Loucy (cell line): ENCODE data around the gene PI16.

Source experiments
- H2AFZ ChIP-seq: fragments of 200-600 bp; sonication (generic); 2 replicates; pipeline ENCODE4 v1.6.0; 2016; ENCODE audit warnings: antibody characterized with exemption, mild to moderate bottlenecking, low read length, moderate library complexity
- H3F3A ChIP-seq: fragments of 200-600 bp; 2 replicates; pipeline ENCODE4 v1.6.0; 2016; ENCODE audit warnings: antibody characterized with exemption, low read depth, mild to moderate bottlenecking
- H3K27me3 ChIP-seq: fragments of 200-600 bp; sonication (generic); 2 replicates; pipeline ENCODE4 v1.6.1; 2014; ENCODE audit warnings: low read length, mild to moderate bottlenecking; ENCODE audit not compliant: insufficient read depth, poor library complexity, severe bottlenecking
- H3K36me3 ChIP-seq: fragments of 200-600 bp; sonication (generic); 2 replicates; pipeline ENCODE4 v1.6.1; 2016; ENCODE audit warnings: low read length; ENCODE audit not compliant: insufficient read depth
- H3K4me1 ChIP-seq: fragments of 200-600 bp; sonication (generic); 2 replicates; pipeline ENCODE4 v1.5.1; 2014; ENCODE audit warnings: low read length, mild to moderate bottlenecking; ENCODE audit not compliant: insufficient read depth, poor library complexity, severe bottlenecking
- H3K4me2 ChIP-seq: fragments of 200-600 bp; sonication (generic); 2 replicates; pipeline ENCODE4 v1.6.0; 2014; ENCODE audit warnings: antibody characterized with exemption, low read length, low read depth, mild to moderate bottlenecking; ENCODE audit not compliant: poor library complexity, severe bottlenecking
- H3K4me3 ChIP-seq: fragments of 200-600 bp; sonication (generic); 2 replicates; pipeline ENCODE4 v1.5.1; 2014; ENCODE audit warnings: low read length, mild to moderate bottlenecking, mixed read lengths; ENCODE audit not compliant: poor library complexity, severe bottlenecking
- H3K79me2 ChIP-seq: fragments of 200-600 bp; sonication (generic); 2 replicates; pipeline ENCODE4 v1.6.1; 2014; ENCODE audit warnings: low read length; ENCODE audit not compliant: insufficient read depth
- H3K9ac ChIP-seq: fragments of 200-600 bp; sonication (generic); 2 replicates; pipeline ENCODE4 v1.6.0; 2014; ENCODE audit warnings: mild to moderate bottlenecking, low read depth, low read length, moderate library complexity; ENCODE audit not compliant: poor library complexity, severe bottlenecking
- H3K9me2 ChIP-seq: fragments of 200-600 bp; sonication (generic); replicated peaks from 2 replicates; pipeline ENCODE4 v1.6.1; 2016; ENCODE audit warnings: low read depth, low read length, mixed read lengths
- H3K9me3 ChIP-seq: fragments of 200-600 bp; sonication (generic); 2 replicates; pipeline ENCODE4 v1.6.1; 2014; ENCODE audit warnings: mild to moderate bottlenecking, antibody characterized with exemption, low read length, low read depth; ENCODE audit not compliant: insufficient read depth
- H4K20me1 ChIP-seq: fragments of 200-600 bp; sonication (generic); 2 replicates; pipeline ENCODE4 v1.6.0; 2014; ENCODE audit warnings: antibody characterized with exemption, low read length, mild to moderate bottlenecking; ENCODE audit not compliant: insufficient read depth, poor library complexity, severe bottlenecking
- EZH2phosphoT487 ChIP-seq: fragments of 200-600 bp; IDR thresholded peaks from 2 replicates; pipeline ENCODE4 v1.6.1; 2018; ENCODE audit warnings: antibody characterized with exemption, mild to moderate bottlenecking, moderate library complexity, borderline replicate concordance
- TF ChIP-seq, protein P1 (sequence below): fragments of 200-600 bp; sonication (generic); conservative IDR thresholded peaks from 2 replicates; pipeline ENCODE4 v1.5.1; 2014; ENCODE audit warnings: mild to moderate bottlenecking, antibody characterized with exemption, low read length

Gene PI16

DNA sequence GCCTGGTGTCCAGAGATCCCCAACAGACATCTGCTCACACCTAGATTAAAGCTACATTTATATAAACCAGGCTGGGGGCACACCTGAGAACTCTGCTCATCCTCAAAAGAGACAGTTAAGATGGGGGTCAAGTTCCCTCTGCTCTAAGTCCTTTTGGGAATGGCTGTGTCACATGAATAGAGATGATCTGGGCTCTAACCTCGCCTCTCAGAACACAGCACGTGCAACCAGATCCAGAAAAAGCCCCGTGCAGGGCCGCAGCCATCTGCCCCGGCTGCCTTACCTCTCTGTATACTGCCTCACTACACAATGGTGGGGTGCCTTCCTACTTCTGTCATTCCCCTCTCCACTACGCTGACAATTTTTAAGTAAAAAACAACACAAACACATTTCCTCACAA, 25.6 kb downstream of the PI16 start:
- Histone ChIP-seq H3K36me3 (peaks cover 35% of the 10 kb centered on the region), H3K4me3 (no peak overlapping the region), H4K20me1 (peaks cover 61% of the 10 kb centered on the region), H3F3A (no peaks in the 10 kb centered on the region; the same call in 1 of the 2 replicates), H3K9me2 (no peaks in the 10 kb centered on the region), H3K9me3 (no peaks in the 10 kb centered on the region), H2AFZ (no peak overlapping the region), H3K4me2 (peak overlapping the region; percentile 100), H3K27me3 (no peaks in the 10 kb centered on the region), H3K4me1 (peaks cover 49% of the 10 kb centered on the region), H3K9ac (no peak overlapping the region), H3K79me2 (peaks cover 83% of the 10 kb centered on the region)
- no peak for TF ChIP-seq EZH2phosphoT487
- TF ChIP-seq, protein P1, sequence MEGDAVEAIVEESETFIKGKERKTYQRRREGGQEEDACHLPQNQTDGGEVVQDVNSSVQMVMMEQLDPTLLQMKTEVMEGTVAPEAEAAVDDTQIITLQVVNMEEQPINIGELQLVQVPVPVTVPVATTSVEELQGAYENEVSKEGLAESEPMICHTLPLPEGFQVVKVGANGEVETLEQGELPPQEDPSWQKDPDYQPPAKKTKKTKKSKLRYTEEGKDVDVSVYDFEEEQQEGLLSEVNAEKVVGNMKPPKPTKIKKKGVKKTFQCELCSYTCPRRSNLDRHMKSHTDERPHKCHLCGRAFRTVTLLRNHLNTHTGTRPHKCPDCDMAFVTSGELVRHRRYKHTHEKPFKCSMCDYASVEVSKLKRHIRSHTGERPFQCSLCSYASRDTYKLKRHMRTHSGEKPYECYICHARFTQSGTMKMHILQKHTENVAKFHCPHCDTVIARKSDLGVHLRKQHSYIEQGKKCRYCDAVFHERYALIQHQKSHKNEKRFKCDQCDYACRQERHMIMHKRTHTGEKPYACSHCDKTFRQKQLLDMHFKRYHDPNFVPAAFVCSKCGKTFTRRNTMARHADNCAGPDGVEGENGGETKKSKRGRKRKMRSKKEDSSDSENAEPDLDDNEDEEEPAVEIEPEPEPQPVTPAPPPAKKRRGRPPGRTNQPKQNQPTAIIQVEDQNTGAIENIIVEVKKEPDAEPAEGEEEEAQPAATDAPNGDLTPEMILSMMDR: no peak

DNA sequence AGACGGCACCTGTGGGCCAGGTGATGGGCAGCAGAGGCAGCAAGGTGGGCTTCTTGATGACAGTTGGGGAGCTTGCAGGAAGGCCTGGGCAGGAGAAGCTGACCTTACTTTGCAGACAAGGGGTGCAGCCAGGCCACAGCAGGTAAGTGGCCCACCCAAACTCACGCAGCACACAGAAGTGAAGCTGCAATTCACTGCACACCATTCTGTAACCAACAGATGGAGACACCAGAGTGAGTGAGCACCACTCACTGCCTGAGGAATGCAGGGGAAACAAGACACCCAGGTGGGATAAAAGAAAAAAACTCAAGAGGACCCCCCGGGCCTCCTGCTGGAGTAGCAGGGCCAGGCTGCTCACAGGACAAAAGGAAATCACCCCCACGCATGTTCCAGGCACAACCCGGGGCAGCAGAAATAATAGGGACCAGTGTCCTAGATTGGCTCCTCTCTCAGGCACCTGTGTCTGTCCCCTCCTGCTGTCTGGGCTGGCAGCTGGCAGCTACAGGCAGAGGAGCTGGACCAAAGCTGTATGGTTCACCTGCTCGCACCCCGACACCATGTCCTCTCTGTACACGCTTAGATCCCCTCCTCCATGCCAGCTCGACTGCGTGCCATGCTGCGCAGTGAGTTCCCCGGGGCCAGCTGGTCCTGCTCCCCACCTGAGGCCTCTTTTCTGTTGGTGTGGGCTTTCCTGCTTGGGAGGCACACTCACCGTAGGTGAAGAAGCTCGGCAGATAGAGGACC, 26.5 kb downstream of the PI16 start:
- no peaks in the 10 kb centered on the region for H3K9me2 ChIP-seq
- no peaks in the 10 kb centered on the region for H3K9me3 ChIP-seq
- H3K4me1 ChIP-seq: peaks cover 51% of the 10 kb centered on the region
- no peak for TF ChIP-seq EZH2phosphoT487
- TF ChIP-seq, protein P1: peak; percentile 26; the same call in 1 of the 2 replicates
- no peaks in the 10 kb centered on the region; the same call in 1 of the 2 replicates for H3F3A ChIP-seq
- H3K79me2 ChIP-seq: peaks cover 91% of the 10 kb centered on the region
- no peak overlapping the region for H3K9ac ChIP-seq
- peaks cover 26% of the 10 kb centered on the region; the same call in 1 of the 2 replicates for H3K36me3 ChIP-seq
- H3K27me3 ChIP-seq: peaks cover 3% of the 10 kb centered on the region
- no peak overlapping the region for H2AFZ ChIP-seq
- peaks cover 69% of the 10 kb centered on the region for H4K20me1 ChIP-seq
- peak overlapping the region; percentile 33 for H3K4me3 ChIP-seq
- H3K4me2 ChIP-seq: peak overlapping the region; percentile 100

DNA sequence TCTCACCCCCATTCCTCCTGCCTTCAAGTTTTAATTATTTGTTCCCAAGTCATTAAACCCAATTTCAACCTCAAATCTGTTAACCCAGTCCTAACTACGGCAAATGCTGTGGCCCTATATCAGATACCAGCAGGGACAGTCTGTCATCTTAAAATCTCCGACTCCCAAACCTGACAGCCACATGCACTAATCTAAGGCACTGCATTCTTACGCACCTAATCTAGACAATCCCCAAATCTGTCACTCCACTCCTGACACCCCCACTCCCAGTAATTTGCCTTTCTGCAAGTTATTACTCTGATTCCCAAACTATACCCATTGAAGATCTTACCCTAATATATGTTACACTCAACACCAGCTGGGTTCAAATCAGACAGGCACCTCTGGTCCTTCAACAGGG, 29.0 kb downstream of the PI16 start:
- H2AFZ ChIP-seq: no peak overlapping the region
- peak overlapping the region; percentile 88 for H3K9ac ChIP-seq
- H3K36me3 ChIP-seq: peaks cover 1% of the 10 kb centered on the region; the same call in 1 of the 2 replicates
- peak overlapping the region; percentile 83 for H3K4me3 ChIP-seq
- H3K9me3 ChIP-seq: no peaks in the 10 kb centered on the region
- H3K9me2 ChIP-seq: no peaks in the 10 kb centered on the region
- H3K4me1 ChIP-seq: peaks cover 51% of the 10 kb centered on the region
- H4K20me1 ChIP-seq: peaks cover 69% of the 10 kb centered on the region
- peaks cover 84% of the 10 kb centered on the region for H3K79me2 ChIP-seq
- H3F3A ChIP-seq: no peaks in the 10 kb centered on the region; the same call in 1 of the 2 replicates
- peak overlapping the region; percentile 100 for H3K4me2 ChIP-seq
- TF ChIP-seq, protein P1: no peak
- TF ChIP-seq EZH2phosphoT487: no peak
- H3K27me3 ChIP-seq: peaks cover 3% of the 10 kb centered on the region
